Activated naive CD8-positive, alpha-beta T cell treated with anti-CD3 and anti-CD28 coated beads for 36 hours (primary cell): ENCODE measurements around the gene ZBTB3. TPM values are rescaled to one million over a fixed set of nuclear protein-coding genes. Genes with fewer than 3 reads are reported as not detected.
A peak's percentile ranks its signal among the peaks of the same experiment; 100 is the strongest.
"Not testable (repeated sequence)": the region's sequence is repeated elsewhere in the genome, so short reads cannot be mapped to it uniquely, and the experiment has no call there.

Experiments
- DNase-seq: peaks from one replicate; pipeline ENCODE4 v3.0.0; 2021
- H3K27ac Mint-ChIP-seq: one replicate; pipeline ENCODE4 v1.8.0; 2022; ENCODE audit warnings: mild to moderate bottlenecking, moderate library complexity, mixed read lengths
- H3K27me3 Mint-ChIP-seq: one replicate; pipeline ENCODE4 v1.8.0; 2022; ENCODE audit warnings: mild to moderate bottlenecking, mixed read lengths
- H3K36me3 Mint-ChIP-seq: one replicate; pipeline ENCODE4 v1.8.0; 2021; ENCODE audit warnings: mild to moderate bottlenecking, mixed read lengths
- H3K4me1 Mint-ChIP-seq: one replicate; pipeline ENCODE4 v1.8.0; 2021; ENCODE audit warnings: mixed read lengths
- H3K4me3 Mint-ChIP-seq: one replicate; pipeline ENCODE4 v1.8.0; 2022; ENCODE audit warnings: mild to moderate bottlenecking, moderate library complexity, mixed read lengths
- H3K9me3 Mint-ChIP-seq: one replicate; pipeline ENCODE4 v1.8.0; 2022; ENCODE audit warnings: mixed read lengths
- total RNA-seq, 2 experiments: library from RNA; stranded (reverse); gene quantifications; one replicate each; pipeline ENCODE4 v1.2.3, GENCODE V29; 2021

ZBTB3 gene
- total RNA-seq, 2 experiments from 2014 or later = 4.8 to 6.3 TPM

DNA sequence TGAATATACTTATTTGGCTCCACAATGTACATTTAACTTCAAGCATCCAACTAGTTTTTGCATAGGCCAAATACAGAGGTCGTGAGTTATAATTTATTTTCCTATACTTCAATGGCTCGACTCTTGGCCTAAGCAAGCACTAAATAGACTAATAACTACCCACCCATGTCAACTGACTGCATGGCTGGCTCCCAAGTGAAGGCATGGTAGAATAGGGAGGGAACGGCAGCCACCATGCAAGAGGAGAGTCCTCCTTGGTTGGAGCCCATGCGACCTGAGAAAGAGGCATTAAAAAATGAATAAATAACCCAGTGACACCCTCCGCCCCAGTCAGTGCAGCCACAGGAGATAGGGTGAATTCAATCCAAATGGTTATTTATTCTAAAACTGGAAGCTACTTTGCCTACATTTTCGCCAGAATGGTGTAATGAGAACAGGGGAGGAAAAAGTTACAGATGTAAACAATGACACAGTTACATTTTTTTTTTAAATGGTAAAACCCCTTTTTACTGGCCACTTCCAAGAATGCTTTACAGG lies 41.6 kb downstream of the ZBTB3 start:
- DNase-seq = no peak
- peak overlapping the region; percentile 89 for H3K27ac Mint-ChIP-seq
- peaks cover 50% of the 10 kb centered on the region for H3K36me3 Mint-ChIP-seq
- no peaks in the 10 kb centered on the region for H3K9me3 Mint-ChIP-seq
- peaks cover 62% of the 10 kb centered on the region for H3K4me1 Mint-ChIP-seq
- H3K27me3 Mint-ChIP-seq = no peaks in the 10 kb centered on the region
- H3K4me3 Mint-ChIP-seq = no peak overlapping the region

DNA sequence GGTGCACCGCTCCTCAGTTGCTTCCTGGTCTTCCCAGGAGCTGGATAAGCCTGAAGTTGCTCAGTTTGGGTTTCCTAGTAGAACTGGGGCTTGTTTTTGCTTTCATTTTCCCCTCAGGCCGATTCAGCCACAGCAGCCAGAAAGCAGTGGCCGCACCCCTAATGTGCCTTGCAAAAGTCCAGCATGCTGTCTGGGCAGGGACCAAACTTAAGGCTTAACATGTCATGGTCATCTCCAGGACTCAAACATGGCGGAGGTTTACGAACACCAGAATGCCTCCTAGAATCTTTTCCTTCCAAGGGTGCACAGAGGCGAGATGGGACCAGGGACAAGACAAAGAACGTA lies 44.0 kb downstream of the ZBTB3 start:
- Mint-ChIP-seq H3K4me1 (peaks cover 66% of the 10 kb centered on the region), H3K9me3 (no peaks in the 10 kb centered on the region), H3K4me3 (peak overlapping the region; percentile 94), H3K27me3 (no peaks in the 10 kb centered on the region), H3K36me3 (peaks cover 45% of the 10 kb centered on the region), H3K27ac (peak overlapping the region; percentile 98)
- peak; percentile 16 for DNase-seq

DNA sequence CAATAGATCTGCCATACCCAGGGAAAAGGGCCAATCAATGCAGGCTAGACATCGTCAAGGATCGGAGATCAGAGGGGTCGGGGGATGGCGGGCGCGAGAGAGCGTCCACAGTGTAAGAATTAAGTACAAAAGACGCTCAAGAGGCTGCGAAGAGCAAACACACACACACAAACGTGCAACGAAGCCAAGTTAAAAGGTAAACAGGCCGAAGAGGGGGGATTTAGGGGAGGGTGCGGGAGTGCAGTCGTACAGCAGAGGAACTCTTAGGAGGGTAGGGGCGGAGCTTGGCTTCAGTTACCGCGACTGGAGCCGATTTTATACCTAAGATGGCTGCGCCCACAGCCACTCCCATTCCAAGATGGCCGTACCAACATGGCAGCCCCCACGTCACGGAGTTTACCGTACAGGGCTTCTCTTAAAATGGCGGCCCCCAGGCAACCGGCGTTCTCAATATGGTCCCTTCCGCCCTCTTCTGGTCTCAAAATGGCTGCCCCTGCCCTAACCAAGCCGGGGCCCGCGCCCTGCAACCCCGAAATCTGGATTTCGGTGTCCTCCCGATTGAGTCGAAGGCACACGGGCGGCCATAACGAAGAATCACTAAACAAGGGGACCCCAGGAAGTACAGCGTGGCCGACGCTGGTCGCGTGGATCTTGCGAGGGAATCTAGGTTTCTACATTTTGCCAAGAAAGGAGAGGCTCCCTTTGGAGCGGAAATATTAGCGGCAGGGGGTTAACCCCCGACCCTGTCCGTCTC lies 44.5 kb downstream of the ZBTB3 start:
- no peaks in the 10 kb centered on the region for H3K9me3 Mint-ChIP-seq
- H3K27me3 Mint-ChIP-seq = no peaks in the 10 kb centered on the region
- peak; percentile 93 for DNase-seq

DNA sequence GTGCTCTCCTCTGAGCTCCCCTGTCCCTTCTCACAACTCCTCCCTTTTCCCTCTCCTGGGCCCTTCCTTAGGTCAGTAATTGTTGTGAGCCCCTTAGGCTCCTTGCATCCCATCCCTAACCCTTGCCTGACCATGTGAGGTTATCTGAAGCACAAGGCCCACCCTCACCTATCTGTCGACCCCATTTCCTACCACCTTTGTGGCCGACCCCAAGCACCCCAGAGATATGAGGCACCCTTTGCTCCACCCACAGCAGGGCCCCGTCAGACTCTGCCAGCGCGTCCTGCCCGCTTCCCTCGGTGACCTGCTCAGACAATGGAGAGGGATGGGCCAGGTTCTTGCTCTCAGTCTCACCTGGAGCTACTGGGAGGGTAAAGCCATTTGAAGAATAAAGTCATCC lies 45.2 kb downstream of the ZBTB3 start:
- Mint-ChIP-seq H3K4me3 (peak overlapping the region; percentile 94), H3K27me3 (no peaks in the 10 kb centered on the region), H3K36me3 (peaks cover 41% of the 10 kb centered on the region), H3K9me3 (no peaks in the 10 kb centered on the region), H3K4me1 (peaks cover 57% of the 10 kb centered on the region), H3K27ac (peak overlapping the region; percentile 98)
- DNase-seq = peak; percentile 56

More for the DNA sequence above, 44.5 kb downstream of the ZBTB3 start:
- Mint-ChIP-seq H3K4me1 (peaks cover 62% of the 10 kb centered on the region), H3K27ac (peak overlapping the region; percentile 98), H3K36me3 (peaks cover 46% of the 10 kb centered on the region), H3K4me3 (peak overlapping the region; percentile 94)

DNA sequence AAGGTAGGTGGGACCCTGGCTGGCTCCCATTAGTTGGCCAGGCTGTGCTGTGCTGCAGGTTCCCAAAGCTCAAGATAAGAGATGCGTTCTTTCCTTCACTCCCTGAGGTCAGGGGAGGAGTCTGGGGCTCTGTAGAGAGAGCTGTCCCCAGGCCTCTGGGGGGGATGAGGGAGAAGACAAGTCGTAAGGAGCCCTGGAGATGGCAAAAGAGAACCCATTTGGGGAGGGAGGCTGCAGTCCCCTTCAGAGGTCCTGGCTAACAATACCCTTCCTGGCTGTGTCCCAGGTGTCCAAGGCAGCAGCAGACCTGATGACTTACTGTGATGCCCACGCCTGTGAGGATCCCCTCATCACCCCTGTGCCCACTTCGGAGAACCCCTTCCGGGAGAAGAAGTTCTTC lies 45.6 kb downstream of the ZBTB3 start:
- H3K27ac Mint-ChIP-seq = peak overlapping the region; percentile 98
- H3K36me3 Mint-ChIP-seq = peaks cover 39% of the 10 kb centered on the region
- peaks cover 53% of the 10 kb centered on the region for H3K4me1 Mint-ChIP-seq
- H3K4me3 Mint-ChIP-seq = peak overlapping the region; percentile 94
- H3K9me3 Mint-ChIP-seq = no peaks in the 10 kb centered on the region
- DNase-seq = no peak
- no peaks in the 10 kb centered on the region for H3K27me3 Mint-ChIP-seq

DNA sequence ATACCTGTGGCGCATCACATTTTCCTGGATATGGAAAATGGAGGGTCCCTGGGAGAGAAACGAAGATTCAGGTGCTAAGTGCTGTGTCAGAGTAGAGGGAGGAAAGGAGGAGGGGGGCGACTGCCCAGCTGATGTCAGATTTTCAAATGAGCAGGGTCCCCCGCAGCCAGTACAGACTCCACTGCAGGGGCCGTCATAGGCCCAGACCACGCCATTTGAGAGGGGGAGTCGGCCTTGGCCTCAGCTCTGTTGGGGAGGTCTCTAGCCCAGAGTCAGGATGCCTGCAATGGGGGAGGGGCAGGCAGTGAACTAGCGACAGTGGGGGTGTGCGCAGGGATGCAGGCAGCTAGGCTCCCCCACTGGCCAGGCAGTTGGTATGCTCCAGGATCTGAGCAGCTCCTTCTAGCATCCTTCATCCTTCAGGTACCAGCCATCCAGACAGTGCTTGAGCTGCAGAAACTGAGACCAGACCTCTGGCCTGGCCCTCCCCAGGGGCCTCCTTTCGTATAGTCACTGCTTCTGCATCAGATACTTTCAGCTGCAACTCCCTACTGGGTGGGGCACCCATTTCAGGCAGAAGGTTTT lies 46.6 kb downstream of the ZBTB3 start, which contains the start of the genes BSCL2 and GNG3:
Gene BSCL2, minus strand, starts transcription at position 148 of the 585 bp plus-strand sequence. CDS start 229 bp downstream, outside the sequence.
Gene GNG3, plus strand, starts transcription at position 400 of the 585 bp plus-strand sequence. CDS start 620 bp downstream, outside the sequence.
- H3K27me3 Mint-ChIP-seq = no peaks in the 10 kb centered on the region
- DNase-seq = no peak
- peaks cover 43% of the 10 kb centered on the region for H3K4me1 Mint-ChIP-seq
- peaks cover 36% of the 10 kb centered on the region for H3K36me3 Mint-ChIP-seq
- no peaks in the 10 kb centered on the region for H3K9me3 Mint-ChIP-seq
- H3K4me3 Mint-ChIP-seq = peak within 1 kb of the TSS; percentile 94
- peak within 1 kb of the TSS; percentile 98 for H3K27ac Mint-ChIP-seq

DNA sequence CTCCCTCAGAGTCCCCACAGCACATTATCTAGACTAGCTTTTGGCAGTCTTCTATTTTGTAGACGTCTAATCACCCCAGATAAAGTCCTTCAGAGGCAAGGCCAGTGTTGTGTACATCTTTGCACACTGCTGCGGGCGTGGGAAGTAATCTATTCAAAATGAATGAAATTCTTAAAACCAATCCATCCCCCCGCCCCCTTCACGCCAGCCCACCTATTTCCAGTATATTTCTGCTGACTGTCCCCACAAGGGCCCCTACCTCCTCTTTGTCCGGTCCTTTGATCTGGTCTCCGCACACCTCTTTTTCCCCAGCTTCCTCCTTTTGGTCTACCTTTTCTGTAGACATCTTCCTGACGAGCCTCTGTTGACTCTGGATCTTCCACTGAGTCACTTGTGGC lies 47.1 kb downstream of the ZBTB3 start:
- Mint-ChIP-seq H3K27ac (no peak overlapping the region), H3K4me1 (peaks cover 39% of the 10 kb centered on the region), H3K9me3 (no peaks in the 10 kb centered on the region), H3K4me3 (peak overlapping the region; percentile 56), H3K27me3 (no peaks in the 10 kb centered on the region), H3K36me3 (peaks cover 37% of the 10 kb centered on the region)
- no peak for DNase-seq

DNA sequence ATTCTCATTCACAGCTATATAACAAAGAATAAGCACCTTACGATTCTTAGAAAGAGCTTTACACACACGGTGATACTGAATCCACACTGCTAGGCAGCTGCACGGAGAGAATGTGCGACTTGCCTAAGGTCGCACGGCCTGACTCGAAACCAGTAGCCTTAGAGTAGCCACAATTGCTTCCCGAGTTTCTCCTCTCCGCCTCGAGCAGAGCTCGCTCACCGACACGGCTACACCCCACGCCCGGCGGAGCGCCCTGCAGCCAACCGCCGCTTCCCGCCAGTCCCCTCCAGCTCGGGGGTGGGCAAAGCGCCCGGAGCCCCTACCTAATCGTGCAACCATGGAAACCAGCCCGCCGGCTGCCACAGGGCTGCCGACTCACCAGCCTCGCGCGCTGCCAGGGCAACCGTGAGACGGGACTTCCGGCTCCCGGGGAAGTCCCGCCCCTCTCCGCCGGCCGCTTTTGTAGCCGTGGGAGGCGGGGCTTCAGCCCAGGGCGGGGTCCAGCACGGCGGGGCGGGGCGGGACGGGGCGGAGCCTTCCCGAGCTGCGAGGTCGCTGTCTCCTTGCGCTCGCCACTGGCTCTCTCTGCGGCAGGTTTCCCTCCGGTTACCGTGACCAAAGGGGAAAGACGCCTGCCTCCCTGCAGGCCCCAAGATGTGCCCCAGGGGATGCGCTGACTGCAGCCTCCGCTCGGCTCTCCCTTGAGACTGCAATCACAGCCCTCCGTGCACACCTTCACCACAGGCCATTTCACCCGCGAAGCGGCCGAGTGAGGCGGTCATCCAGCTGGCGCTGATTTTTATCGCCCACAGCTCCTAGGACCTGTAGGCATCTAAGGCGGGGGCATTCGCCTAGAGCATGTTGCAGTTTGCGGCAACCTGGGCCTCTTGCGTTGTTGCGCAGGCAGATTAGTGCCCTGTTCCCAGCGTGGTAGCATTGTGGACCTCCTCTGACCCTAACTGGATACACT lies 47.8 kb downstream of the ZBTB3 start:
- DNase-seq = peak; percentile 94
- Mint-ChIP-seq H3K9me3 (no peaks in the 10 kb centered on the region), H3K36me3 (peaks cover 35% of the 10 kb centered on the region), H3K27me3 (no peaks in the 10 kb centered on the region), H3K4me1 (peaks cover 39% of the 10 kb centered on the region), H3K4me3 (peak overlapping the region; percentile 85), H3K27ac (peak overlapping the region; percentile 76)

DNA sequence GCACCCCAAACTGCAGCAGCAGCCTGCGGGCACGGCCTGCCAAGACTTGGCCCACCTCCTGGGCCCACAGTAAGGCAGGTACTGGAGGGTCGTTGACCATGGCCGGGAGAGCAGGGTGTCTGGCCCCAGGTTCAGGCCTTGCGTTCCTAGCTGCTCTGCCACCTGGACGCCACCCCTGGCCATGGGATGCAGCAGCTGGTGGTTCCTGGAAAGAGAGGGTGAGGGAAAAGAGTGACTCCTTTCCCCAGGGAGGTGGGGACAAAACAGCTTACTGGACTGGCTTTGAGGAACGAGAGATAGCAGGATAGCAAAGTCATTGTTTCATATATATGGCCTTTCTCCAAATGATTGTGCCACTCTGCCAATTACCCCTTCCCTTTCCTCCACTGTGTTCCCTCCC lies 48.5 kb downstream of the ZBTB3 start:
- Mint-ChIP-seq H3K4me1 (peaks cover 39% of the 10 kb centered on the region), H3K27me3 (no peaks in the 10 kb centered on the region), H3K27ac (peak overlapping the region; percentile 76), H3K4me3 (peak overlapping the region; percentile 85), H3K36me3 (peaks cover 27% of the 10 kb centered on the region), H3K9me3 (no peaks in the 10 kb centered on the region)
- DNase-seq = no peak

DNA sequence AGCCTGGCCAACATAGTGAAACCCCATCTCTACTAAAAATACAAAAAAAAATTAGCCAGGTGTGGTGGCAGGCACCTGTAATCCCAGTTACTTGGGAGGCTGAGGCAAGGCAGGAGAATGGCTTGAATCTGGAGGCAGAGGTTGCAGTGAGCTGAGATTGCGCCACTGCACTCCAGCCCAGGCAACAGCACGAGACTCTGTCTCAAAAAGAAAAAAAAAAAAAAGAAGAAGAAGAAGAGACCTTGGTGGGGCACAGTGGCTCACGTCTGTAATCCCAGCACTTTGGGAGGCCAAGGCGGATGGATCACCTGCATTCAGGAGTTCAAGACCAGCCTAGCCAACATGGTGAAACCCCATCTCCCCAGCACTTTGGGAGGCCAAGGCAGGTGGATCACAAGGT lies 50.0 kb downstream of the ZBTB3 start:
- not testable (repeated sequence) for H3K4me3 Mint-ChIP-seq, H3K27me3 Mint-ChIP-seq, H3K9me3 Mint-ChIP-seq, H3K27ac Mint-ChIP-seq, DNase-seq
- peaks cover 16% of the 10 kb centered on the region for H3K36me3 Mint-ChIP-seq
- H3K4me1 Mint-ChIP-seq = peaks cover 28% of the 10 kb centered on the region

DNA sequence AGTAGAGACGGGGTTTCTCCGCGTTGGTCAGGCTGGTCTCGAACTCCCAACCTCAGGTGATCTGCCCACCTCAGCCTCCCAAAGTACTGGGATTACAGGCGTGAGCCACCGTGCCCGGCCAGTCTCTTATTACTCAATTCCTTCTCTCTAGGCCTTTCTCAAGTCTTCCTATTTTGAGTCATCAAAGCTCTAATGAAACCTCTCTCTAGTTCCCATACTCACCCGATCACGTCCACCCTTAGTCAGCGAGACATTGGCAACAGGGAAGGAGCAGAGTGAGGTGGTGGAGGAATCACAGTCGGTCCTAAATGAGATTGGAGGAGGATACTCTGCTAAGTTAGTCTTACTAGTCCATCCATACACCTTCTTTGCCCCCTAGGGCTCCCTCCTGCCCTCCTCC lies 51.7 kb downstream of the ZBTB3 start:
- H3K27ac Mint-ChIP-seq = no peak overlapping the region
- H3K4me3 Mint-ChIP-seq = no peak overlapping the region
- H3K36me3 Mint-ChIP-seq = peaks cover 13% of the 10 kb centered on the region
- H3K27me3 Mint-ChIP-seq = no peaks in the 10 kb centered on the region
- no peak for DNase-seq
- H3K9me3 Mint-ChIP-seq = no peaks in the 10 kb centered on the region
- peaks cover 12% of the 10 kb centered on the region for H3K4me1 Mint-ChIP-seq

Other genes with a start within 250 kb of the ZBTB3 start
- 10 to 100 TPM; 12.3 to 12.5 TPM for gene AHNAK, start 207.4 kb downstream of the ZBTB3 start, total RNA-seq
- gene EEF1G, start 180.3 kb downstream of the ZBTB3 start, total RNA-seq = 1,000 to 10,000 TPM; 1,924 to 1,929 TPM
- gene TUT1, start 162.6 kb downstream of the ZBTB3 start, total RNA-seq = 10 to 100 TPM; 29.1 to 32.2 TPM
- 100 to 1,000 TPM; 196 to 200 TPM for gene MTA2, start 152.3 kb downstream of the ZBTB3 start, total RNA-seq
- 100 to 1,000 TPM; 112 to 121 TPM for gene EML3, start 141.4 kb downstream of the ZBTB3 start, total RNA-seq
- gene ROM1, start 140.9 kb downstream of the ZBTB3 start, total RNA-seq = 1 to 10 TPM; 2.0 to 2.8 TPM
- gene B3GAT3, start 132.2 kb downstream of the ZBTB3 start, total RNA-seq = 10 to 100 TPM; 63.0 to 68.7 TPM
- 100 to 1,000 TPM; 198 to 211 TPM for gene GANAB, start 107.5 kb downstream of the ZBTB3 start, total RNA-seq
- gene INTS5, start 100.9 kb downstream of the ZBTB3 start, total RNA-seq = 10 to 100 TPM; 41.2 TPM
- gene C11orf98, start 89.0 kb downstream of the ZBTB3 start, total RNA-seq = 100 to 1,000 TPM; 147 to 159 TPM
- gene CSKMT, start 88.8 kb downstream of the ZBTB3 start, total RNA-seq = 10 to 100 TPM; 28.7 to 39.7 TPM
- 1 to 10 TPM; 5.0 to 5.7 TPM for gene UQCC3, start 82.5 kb downstream of the ZBTB3 start, total RNA-seq
- 10 to 100 TPM; 22.6 to 26.0 TPM for gene LBHD1, start 81.9 kb downstream of the ZBTB3 start, total RNA-seq
- 100 to 1,000 TPM; 123 to 124 TPM for gene UBXN1, start 75.1 kb downstream of the ZBTB3 start, total RNA-seq
- under 1 TPM; 0.16 to 0.21 TPM for gene LRRN4CL, start 64.6 kb downstream of the ZBTB3 start, total RNA-seq
- 10 to 100 TPM; 22.7 to 23.7 TPM for gene BSCL2, start 46.7 kb downstream of the ZBTB3 start, total RNA-seq
- gene GNG3, start 46.5 kb downstream of the ZBTB3 start, total RNA-seq = not detected
- 10 to 100 TPM; 54.4 to 56.3 TPM for gene HNRNPUL2, start 26.7 kb downstream of the ZBTB3 start, total RNA-seq
- gene TTC9C, start 25.7 kb downstream of the ZBTB3 start, total RNA-seq = 10 to 100 TPM; 29.3 to 33.4 TPM
- 100 to 1,000 TPM; 125 to 131 TPM for gene POLR2G, start 7.4 kb upstream of the ZBTB3 start, total RNA-seq
- gene TAF6L, start 17.2 kb upstream of the ZBTB3 start, total RNA-seq = 10 to 100 TPM; 22.0 to 22.1 TPM
- 10 to 100 TPM; 30.7 to 34.3 TPM for gene TMEM179B, start 33.2 kb upstream of the ZBTB3 start, total RNA-seq
- 1 to 10 TPM; 9.4 to 10.0 TPM for gene TMEM223, start 37.8 kb upstream of the ZBTB3 start, total RNA-seq
- gene NXF1, start 51.3 kb upstream of the ZBTB3 start, total RNA-seq = 100 to 1,000 TPM; 107 to 111 TPM
- 10 to 100 TPM; 19.5 to 20.4 TPM for gene STX5, start 77.9 kb upstream of the ZBTB3 start, total RNA-seq
- not detected for gene TEX54, start 78.7 kb upstream of the ZBTB3 start, total RNA-seq
- 100 to 1,000 TPM; 139 to 141 TPM for gene WDR74, start 85.4 kb upstream of the ZBTB3 start, total RNA-seq
- gene SLC3A2, start 126.7 kb upstream of the ZBTB3 start, total RNA-seq = 100 to 1,000 TPM; 408 to 428 TPM
- not detected for gene CHRM1, start 167.2 kb upstream of the ZBTB3 start, total RNA-seq
- gene SLC22A6, start 230.8 kb upstream of the ZBTB3 start, total RNA-seq = not detected